NCI-H345 (cell line): ENCODE data around the gene BTG2.

Experiments used
- DNase-seq: peaks from one replicate; lab custom pipeline; 2025; lab: John Stamatoyannopoulos, UW

Gene BTG2

DNA sequence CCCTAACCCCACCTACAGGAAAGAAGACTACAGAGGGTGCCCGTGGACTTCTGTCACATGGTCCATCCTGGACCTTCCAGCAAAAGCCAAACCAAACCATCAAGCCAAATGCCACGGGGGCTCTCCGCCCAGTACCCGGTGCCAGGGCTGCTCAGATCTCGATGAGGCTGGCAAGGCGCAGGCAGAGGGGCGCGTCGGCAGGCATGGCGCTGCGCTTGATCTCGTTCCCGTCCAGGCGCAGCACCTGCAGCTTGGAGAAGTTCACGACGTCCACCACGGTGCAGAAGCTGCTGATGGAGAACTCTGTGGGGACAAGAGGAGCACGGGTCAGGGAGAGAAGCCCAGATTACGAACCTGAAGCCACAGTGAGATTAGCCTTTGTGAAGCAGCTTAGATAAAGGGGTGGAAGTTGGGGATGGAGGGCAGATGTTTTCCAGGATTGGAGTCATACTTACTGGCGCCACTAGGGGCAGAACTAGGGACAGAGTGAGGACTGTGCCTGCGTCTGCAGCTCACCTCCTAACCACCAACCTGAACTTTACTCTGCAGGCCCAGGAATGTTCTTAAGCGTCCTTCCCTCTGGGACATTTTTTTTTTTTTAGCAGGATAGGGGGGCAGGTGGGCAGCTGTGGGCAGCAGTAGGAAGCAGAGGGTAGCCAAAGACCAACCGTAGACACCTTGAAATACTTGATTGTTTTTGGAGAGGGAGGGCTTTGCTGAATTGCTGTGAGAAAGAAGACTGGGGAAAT, 37.0 kb downstream of the BTG2 start:
- DNase-seq, result peak; percentile 38

DNA sequence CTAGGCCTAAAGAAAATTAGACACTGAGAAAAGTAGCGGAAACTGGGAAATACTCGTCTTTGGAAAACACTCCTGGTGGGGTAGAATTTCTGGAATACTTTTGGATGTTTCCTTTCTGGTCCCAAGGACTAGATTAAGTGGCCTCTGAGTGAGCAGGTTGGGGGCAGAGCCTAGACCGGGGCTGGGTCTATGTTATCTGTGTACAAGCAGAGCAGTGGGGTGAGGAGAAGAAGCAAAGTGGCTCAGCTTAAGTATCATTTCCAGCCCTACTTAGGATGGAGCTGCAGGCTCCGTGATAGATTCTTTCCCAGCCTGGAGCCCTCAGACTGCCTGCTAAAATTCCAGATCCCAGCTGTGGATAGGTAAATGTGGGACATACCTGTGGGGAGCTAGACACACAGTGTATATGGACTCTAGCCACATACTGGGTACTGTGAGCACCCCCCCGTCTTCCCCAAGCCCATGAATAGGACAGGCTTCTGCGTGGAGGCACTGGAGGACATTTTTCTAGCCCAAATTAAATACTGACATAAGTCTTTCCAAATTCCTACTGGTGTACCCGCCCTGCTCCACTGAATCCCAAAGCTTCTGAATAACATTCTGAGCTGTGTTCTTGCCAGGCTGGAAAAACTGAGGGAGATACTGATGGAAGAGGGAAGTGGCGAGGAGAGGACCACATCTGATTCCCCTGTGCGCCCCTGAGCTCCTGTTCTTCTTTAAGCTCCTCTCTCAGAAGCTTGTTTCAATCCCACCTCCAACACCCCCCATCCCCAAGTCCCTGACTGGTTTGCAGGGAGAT, 38.8 kb downstream of the BTG2 start:
- DNase-seq, result no peak

GRCh38 chr1:203346060-203346768, 40.9 kb downstream of the BTG2 start:
- no peak for DNase-seq

DNA sequence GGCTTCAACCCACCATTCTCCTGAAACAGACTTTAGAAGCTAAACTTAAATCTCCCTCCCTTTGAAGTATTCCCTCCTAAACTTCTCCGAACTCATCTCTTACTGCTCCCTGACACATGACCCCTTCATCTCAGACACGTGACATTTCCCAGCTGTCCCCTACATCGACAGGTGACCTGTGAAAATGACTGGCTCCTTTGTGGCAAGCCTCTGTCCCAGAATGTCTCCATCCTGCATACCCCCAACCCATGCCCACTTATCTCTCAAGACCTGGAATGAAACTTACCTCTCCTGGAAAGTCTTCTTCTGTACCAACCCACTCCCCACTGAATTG, 41.4 kb downstream of the BTG2 start:
- no peak for DNase-seq

DNA sequence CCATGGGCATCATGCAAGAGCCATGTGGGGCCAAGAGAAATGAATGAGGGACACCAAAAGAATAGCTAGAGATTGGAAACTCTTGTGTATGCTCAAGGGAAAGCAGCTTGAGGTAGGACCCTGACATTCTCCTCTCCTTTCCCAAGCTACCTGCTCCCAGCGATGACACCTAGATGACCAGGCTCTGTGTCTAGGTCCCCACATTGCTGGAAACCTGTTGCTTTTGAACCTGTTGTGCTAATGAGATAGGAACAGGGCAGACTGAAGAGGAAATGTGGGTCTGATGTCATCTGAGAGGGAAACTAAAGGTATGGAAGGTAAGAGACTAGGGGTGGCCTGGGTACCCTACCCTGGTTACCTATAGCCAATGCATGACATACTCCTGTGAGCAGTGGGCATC, 43.8 kb downstream of the BTG2 start:
- DNase-seq, result no peak

GRCh38 chr1:203349773-203350524, 44.6 kb downstream of the BTG2 start:
- no peak for DNase-seq

DNA sequence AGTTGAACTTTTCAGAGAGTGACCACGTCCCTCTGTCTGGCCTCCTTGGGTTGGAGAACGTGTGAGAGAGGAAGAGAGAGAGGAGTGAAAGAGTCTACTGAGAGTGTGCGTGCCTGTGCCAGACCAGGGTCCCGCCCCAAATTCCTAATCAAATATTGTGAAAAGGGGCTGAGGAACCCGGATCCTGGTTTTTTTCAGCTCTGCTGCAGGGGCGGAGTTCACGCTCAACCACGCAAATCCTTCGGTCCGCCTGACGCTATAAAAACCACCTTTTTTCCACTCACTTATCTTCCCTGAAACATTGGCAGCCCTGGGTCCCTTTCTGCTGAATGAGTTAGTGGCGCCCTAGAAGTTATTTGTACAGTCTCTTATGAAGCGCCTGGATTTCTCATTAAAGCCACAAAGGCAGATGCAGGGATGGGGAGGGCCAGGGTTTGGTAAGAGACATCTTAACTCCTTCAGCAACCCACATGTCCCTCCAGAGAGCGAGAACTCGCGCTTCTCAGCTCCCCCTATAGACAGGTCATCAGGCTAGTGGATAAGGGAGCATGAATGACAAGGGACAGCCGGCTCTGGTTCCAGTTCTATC, 45.8 kb downstream of the BTG2 start, which contains the start of gene FMOD:
TSS of gene FMOD (minus strand) at position 86 of the 589 bp plus-strand sequence. CDS start 2,852 bp downstream, outside the sequence.
- DNase-seq, result no peak

- DNase-seq, result no peak
Measured at GRCh38 chr1:203353486-203353885, 48.2 kb downstream of the BTG2 start.

GRCh38 chr1:203354246-203354645, 48.9 kb downstream of the BTG2 start:
- DNase-seq, result no peak

GRCh38 chr1:203359010-203359571, 53.8 kb downstream of the BTG2 start:
- DNase-seq, result no peak
